ENCODE measurements around the gene MUC22.
"Not testable (repeated sequence)": the region's sequence is repeated elsewhere in the genome, so short reads cannot be mapped to it uniquely, and the experiment has no call there.

The MUC22 gene

GRCh38 chr6:31000067-31000860 is 10.0 kb upstream of the MUC22 start:
- DNase-seq: not testable (repeated sequence)

DNA sequence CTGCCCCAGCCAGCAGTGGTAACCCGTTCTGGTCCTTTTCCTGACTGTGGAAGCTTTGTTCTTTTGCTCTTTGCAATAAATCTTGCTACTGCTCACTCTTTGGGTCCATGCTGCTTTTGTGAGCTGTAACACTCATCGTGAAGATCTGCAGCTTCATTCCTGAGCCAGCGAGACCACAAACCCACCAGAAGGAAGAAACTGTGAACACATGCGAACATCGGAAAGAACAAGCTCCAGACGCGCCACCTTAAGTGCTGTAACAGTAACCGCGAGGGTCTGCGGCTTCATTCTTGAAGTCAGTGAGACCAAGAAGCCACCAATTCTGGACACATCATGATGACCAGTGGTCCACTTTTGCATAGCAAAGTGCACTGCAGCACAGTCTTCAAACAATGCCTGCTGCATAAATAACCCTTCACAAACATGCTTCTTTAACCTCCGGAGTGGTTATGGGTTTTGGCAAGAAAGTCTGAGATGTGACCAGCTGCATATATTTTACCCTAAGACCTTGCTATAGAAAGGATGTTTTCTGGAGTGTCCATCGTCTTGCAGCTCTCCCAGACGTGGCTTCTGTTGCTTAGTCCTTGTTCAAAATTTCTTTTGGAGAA is 8.9 kb upstream of the MUC22 start:
- no peak for DNase-seq

DNA sequence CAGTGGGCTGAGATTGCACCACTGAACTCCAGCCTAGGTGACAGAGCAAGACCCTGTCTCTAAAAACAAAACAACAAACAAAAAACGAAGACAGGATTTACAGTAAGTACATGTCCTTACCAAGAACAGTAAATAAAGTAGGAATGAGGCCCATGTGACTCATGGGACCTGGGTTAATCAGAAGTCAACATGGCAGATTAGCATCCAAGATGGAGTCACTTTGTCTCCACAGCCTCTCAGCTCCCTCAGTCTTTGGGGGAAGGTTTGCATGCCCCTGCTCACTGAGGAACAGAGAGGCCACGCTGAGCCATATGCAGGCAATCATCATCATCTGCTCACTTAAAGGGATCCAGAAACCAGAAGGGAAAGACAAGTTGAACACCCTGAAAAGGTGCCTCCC is 7.8 kb upstream of the MUC22 start:
- no peak for DNase-seq

- no peak for DNase-seq
These were observed 5.5 kb upstream of the MUC22 start for GRCh38 chr6:31004794-31005193.

- DNase-seq: no peak
These were observed 4.8 kb upstream of the MUC22 start for GRCh38 chr6:31005249-31006020.

DNA sequence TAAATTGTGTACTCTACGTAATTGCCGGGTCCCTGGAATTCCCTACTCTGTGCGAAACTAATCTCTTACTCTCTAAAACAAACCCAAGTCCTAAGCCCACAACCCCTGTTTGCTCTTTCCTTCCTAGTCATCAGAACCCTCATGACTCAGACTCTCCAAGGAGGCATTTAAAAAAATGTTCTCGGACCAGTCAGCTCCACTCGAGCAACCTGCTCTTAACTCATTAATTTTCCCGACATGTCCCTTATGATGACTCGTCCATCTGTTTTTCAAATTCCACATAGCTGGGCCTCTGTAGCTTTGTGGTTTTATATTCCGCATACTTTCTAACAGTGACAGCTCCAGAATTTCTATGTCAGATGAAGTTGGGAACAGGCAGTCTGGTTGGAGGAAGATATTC is 2.6 kb upstream of the MUC22 start:
- no peak for DNase-seq

GRCh38 chr6:31008165-31008564 is 2.1 kb upstream of the MUC22 start:
- no peak for DNase-seq

- peak; percentile 13 for DNase-seq
These were observed 543 bp upstream of the MUC22 start for GRCh38 chr6:31009731-31010130.

- no peak for DNase-seq
These were observed 879 bp downstream of the MUC22 start for GRCh38 chr6:31011153-31011552.

DNA sequence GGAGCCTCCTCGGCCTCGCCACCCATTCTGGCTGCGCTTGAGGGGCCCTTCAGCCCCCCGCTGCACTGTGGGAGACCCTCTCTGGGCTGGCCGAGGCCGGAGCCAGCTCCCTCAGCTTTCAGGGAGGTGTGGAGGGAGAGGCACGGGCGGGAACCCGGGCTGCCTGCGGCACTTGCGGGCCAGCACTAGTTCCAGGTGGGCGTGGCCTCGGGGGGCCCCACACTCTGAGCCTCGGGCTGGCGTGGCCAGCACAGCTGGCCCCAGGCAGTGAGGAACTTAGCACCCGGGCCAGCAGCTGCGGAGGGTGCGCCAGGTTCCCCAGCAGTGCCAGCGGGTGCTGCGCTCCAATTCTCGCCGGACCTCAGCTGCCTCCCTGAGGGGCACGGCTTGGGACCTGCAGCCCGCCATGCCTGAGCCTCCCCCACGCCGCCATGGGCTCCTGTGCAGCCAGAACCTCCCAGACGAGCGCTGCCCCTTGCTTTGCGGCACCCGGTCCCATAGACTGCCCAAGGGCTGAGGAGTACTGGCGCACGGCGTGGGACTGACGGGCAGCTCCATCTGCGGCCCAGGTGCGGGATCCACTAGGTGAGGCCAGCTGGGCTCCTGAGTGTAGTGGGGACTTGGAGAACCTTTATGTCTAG is 6.5 kb downstream of the MUC22 start:
- DNase-seq: peak; percentile 34

DNA sequence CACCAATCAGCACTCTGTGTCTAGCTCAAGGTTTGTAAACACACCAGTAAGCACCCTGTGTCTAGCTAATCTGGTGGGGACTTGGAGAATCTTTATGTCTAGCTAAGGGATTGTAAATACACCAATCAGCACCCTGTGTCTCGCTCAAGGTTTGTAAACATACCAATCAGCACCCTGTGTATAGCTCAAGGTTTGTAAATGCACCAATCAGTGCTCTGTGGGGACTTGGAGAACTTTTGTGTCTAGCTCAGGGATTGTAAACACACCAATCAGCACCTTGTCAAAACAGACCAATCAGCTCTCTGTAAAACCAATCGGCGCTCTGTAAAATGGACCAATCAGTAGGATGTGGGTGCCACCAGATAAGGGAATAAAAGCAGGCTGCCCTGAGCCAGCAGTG is 7.2 kb downstream of the MUC22 start:
- not testable (repeated sequence) for DNase-seq

DNA sequence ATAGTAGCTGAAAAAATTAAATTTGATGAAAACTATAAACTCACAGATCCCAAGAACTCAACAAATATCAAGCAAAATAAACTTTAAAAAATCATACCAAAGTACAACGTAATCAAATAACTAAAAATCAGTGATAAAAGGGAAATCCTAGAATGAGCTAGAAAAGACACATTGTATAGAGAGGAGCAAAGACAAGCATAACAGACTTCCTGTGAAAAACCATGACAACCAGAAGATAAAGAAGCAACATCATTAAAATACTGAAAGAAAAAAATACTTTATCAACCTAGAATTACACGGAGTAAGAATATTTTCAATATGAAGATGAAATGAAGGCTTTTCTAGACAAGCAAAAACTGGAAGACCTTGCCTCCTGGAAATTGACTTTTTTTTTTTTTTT is 9.8 kb downstream of the MUC22 start:
- DNase-seq: no peak

- not testable (repeated sequence) for DNase-seq
These were observed 10.5 kb downstream of the MUC22 start for GRCh38 chr6:31020631-31021255.

GRCh38 chr6:31021705-31022531 is 11.6 kb downstream of the MUC22 start:
- not testable (repeated sequence) for DNase-seq

GRCh38 chr6:31025595-31025994 is 15.3 kb downstream of the MUC22 start:
- peak; percentile 44 for DNase-seq

DNA sequence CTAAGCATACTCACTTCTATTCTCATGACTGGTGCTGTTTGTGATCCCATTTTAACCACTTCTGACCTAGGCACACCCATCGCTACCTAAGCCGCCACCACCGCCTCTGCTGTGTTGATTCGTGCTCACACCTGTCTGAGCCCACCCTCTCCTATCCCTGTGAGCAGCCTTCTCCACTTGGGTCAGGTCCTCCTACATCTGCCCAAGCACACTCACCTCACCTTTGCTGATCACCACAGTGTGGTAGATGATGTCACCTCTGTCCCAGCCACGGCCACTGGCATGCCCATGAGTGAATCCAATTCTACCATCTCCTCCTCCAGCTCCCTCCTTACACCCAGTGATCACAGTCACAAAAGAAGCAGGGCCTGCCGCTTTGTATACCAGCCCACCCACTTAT is 20.8 kb downstream of the MUC22 start:
- DNase-seq: no peak

- DNase-seq: no peak
These were observed 22.8 kb downstream of the MUC22 start for GRCh38 chr6:31033075-31033474.

- no peak for DNase-seq
These were observed 25.7 kb downstream of the MUC22 start for GRCh38 chr6:31035862-31036497.

DNA sequence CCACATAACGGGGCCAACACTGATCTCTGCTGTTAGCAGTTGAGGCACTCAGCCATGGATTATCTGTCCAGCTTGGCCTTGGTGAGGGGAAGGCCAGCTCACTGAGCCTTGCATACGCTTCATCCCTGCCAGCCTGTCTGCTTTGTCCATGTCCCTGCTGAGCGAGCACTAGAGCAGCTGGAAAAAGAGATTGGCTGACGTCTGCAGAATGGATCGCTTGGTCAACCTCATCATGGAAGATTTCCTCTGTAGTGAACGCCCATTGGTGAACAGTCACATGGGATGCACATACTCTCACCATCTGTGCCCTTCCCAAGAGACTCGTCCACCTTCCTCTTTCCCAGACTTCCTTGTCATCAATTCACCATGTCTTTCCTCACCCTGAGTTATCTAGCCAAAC is 26.9 kb downstream of the MUC22 start:
- no peak for DNase-seq

DNA sequence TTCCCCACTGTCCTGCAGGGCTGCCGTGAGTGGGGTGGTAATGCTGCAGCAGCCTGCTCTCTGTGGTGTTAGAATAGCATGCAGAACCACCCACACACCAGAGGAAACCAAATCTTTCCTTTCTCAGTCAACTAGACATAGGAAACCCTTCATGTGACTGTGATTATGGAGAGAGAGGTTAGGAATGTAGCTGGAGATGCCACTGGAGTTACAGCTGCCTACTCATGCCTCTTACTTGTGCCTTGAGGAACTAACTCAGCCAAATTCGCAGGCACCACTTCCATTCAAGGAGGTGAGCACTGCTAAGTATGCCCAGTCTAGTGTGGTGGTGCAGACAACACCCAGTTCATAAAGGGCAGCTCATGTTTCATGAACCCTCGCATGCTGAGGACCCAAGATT is 27.4 kb downstream of the MUC22 start:
- no peak for DNase-seq

GRCh38 chr6:31038559-31038958 is 28.3 kb downstream of the MUC22 start:
- no peak for DNase-seq
